SK-N-SH treated with all-trans-retinoic acid at 6 μM for 48 hours (cell line): ENCODE measurements around the gene PRDM15.

Experiments used
- ATAC-seq: fragments of 200-7000 bp; cut with Tn5 transposase; 3 replicates; pipeline ENCODE4 v1.9.1; 2020; ENCODE audit warnings: mild to moderate bottlenecking, moderate library complexity
- ARNTL ChIP-seq: fragments of 450-650 bp; formaldehyde crosslinking; IDR thresholded peaks from 2 replicates; pipeline ENCODE4 v1.5.0; 2020; ENCODE audit warnings: low read depth, mild to moderate bottlenecking, moderate library complexity, borderline replicate concordance
- BACH2 ChIP-seq: fragments of 250-450 bp; sonication (Bioruptor Pico); IDR thresholded peaks from 2 replicates; pipeline ENCODE4 v1.9.0; 2021; ENCODE audit warnings: mild to moderate bottlenecking, borderline replicate concordance
- CSDC2 ChIP-seq: fragments of 250-450 bp; sonication (Bioruptor Pico); IDR thresholded peaks from 2 replicates; pipeline ENCODE4 v1.5.0; 2020; ENCODE audit warnings: mild to moderate bottlenecking, moderate library complexity
- ESRRG ChIP-seq: fragments of 250-450 bp; sonication (Bioruptor Pico); IDR thresholded peaks from 2 replicates; pipeline ENCODE4 v1.6.1; 2021; ENCODE audit warnings: mild to moderate bottlenecking
- GLIS3 ChIP-seq: fragments of 250-450 bp; sonication (Bioruptor Pico); IDR thresholded peaks from 2 replicates; pipeline ENCODE4 v1.5.0; 2020; ENCODE audit warnings: mild to moderate bottlenecking, moderate library complexity
- ISL1 ChIP-seq: fragments of 250-450 bp; sonication (Bioruptor Pico); IDR thresholded peaks from 2 replicates; pipeline ENCODE4 v2.1.2; 2022; ENCODE audit warnings: mild to moderate bottlenecking, moderate library complexity
- OSR1 ChIP-seq: fragments of 250-450 bp; sonication (Bioruptor Pico); IDR thresholded peaks from 2 replicates; pipeline ENCODE4 v1.8.0; 2022; ENCODE audit warnings: moderate library complexity, mild to moderate bottlenecking, inconsistent platforms
- PATZ1 ChIP-seq: fragments of 250-450 bp; sonication (Bioruptor Pico); IDR thresholded peaks from 2 replicates; pipeline ENCODE4 v1.8.0; 2020; ENCODE audit warnings: mild to moderate bottlenecking, moderate library complexity, borderline replicate concordance
- POU6F1 ChIP-seq: fragments of 250-450 bp; sonication (Bioruptor Pico); IDR thresholded peaks from 2 replicates; pipeline ENCODE4 v1.8.0; 2021; ENCODE audit warnings: low read depth, mild to moderate bottlenecking, moderate library complexity, borderline replicate concordance
- RARB ChIP-seq: fragments of 250-450 bp; sonication (Bioruptor Pico); IDR thresholded peaks from 2 replicates; pipeline ENCODE4 v1.8.0; 2021; ENCODE audit warnings: mild to moderate bottlenecking, moderate library complexity
- SNAI2 ChIP-seq: fragments of 250-450 bp; sonication (Bioruptor Pico); IDR thresholded peaks from 2 replicates; pipeline ENCODE4 v1.5.0; 2020; ENCODE audit warnings: mild to moderate bottlenecking, moderate library complexity
- TCF4 ChIP-seq: fragments of 250-450 bp; sonication (Bioruptor Pico); IDR thresholded peaks from 2 replicates; pipeline ENCODE4 v1.8.0; 2021; ENCODE audit warnings: mild to moderate bottlenecking, moderate library complexity, borderline replicate concordance
- ZC3H10 ChIP-seq: fragments of 250-450 bp; sonication (Bioruptor Pico); IDR thresholded peaks from 2 replicates; pipeline ENCODE4 v1.5.1; 2021; ENCODE audit warnings: mild to moderate bottlenecking, moderate library complexity
- ZFP3 ChIP-seq: fragments of 250-450 bp; sonication (Bioruptor Pico); IDR thresholded peaks from 2 replicates; pipeline ENCODE4 v1.5.0; 2020; ENCODE audit warnings: mild to moderate bottlenecking, moderate library complexity
- ZFP30 ChIP-seq: fragments of 450-650 bp; formaldehyde crosslinking; IDR thresholded peaks from 2 replicates; pipeline ENCODE4 v1.5.0; 2022; ENCODE audit warnings: mild to moderate bottlenecking, moderate library complexity
- ZNF565 ChIP-seq: fragments of 450-650 bp; formaldehyde crosslinking; conservative IDR thresholded peaks from 2 replicates; pipeline ENCODE4 v1.5.0; 2020; ENCODE audit warnings: low read depth, mild to moderate bottlenecking, moderate library complexity
- ZNF70 ChIP-seq: fragments of 450-650 bp; formaldehyde crosslinking; IDR thresholded peaks from 2 replicates; pipeline ENCODE4 v1.5.0; 2020; ENCODE audit warnings: mild to moderate bottlenecking, moderate library complexity
- ZNF8 ChIP-seq: fragments of 450-650 bp; formaldehyde crosslinking; IDR thresholded peaks from 2 replicates; pipeline ENCODE4 v1.5.0; 2020; ENCODE audit warnings: mild to moderate bottlenecking, moderate library complexity
- TF ChIP-seq, protein P1 (sequence below): fragments of 250-450 bp; sonication (Bioruptor Pico); IDR thresholded peaks from 2 replicates; pipeline ENCODE4 v1.5.0; 2020; ENCODE audit warnings: mild to moderate bottlenecking, moderate library complexity
- TF ChIP-seq, protein P2 (sequence below): fragments of 250-450 bp; sonication (Bioruptor Pico); IDR thresholded peaks from 2 replicates; pipeline ENCODE4 v1.5.1; 2021; ENCODE audit warnings: mild to moderate bottlenecking, moderate library complexity
- TF ChIP-seq, protein P3 (sequence below): fragments of 250-450 bp; sonication (Bioruptor Pico); IDR thresholded peaks from 2 replicates; pipeline ENCODE4 v1.5.1; 2020; ENCODE audit warnings: low read depth, mild to moderate bottlenecking, moderate library complexity

The PRDM15 gene

GRCh38 chr21:41856572-41856971 lies 22.6 kb downstream of the PRDM15 start (continued):
- TF ChIP-seq ISL1 (CRISPR knock-in tag) (no peak), ESRRG (CRISPR knock-in tag) (no peak), OSR1 (CRISPR knock-in tag) (no peak), BACH2 (no peak), CSDC2 (no peak)
- TF ChIP-seq, protein P1, sequence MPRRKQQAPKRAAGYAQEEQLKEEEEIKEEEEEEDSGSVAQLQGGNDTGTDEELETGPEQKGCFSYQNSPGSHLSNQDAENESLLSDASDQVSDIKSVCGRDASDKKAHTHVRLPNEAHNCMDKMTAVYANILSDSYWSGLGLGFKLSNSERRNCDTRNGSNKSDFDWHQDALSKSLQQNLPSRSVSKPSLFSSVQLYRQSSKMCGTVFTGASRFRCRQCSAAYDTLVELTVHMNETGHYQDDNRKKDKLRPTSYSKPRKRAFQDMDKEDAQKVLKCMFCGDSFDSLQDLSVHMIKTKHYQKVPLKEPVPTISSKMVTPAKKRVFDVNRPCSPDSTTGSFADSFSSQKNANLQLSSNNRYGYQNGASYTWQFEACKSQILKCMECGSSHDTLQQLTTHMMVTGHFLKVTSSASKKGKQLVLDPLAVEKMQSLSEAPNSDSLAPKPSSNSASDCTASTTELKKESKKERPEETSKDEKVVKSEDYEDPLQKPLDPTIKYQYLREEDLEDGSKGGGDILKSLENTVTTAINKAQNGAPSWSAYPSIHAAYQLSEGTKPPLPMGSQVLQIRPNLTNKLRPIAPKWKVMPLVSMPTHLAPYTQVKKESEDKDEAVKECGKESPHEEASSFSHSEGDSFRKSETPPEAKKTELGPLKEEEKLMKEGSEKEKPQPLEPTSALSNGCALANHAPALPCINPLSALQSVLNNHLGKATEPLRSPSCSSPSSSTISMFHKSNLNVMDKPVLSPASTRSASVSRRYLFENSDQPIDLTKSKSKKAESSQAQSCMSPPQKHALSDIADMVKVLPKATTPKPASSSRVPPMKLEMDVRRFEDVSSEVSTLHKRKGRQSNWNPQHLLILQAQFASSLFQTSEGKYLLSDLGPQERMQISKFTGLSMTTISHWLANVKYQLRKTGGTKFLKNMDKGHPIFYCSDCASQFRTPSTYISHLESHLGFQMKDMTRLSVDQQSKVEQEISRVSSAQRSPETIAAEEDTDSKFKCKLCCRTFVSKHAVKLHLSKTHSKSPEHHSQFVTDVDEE (CRISPR knock-in tag) = no peak

- TF ChIP-seq RARB = no peak
- TF ChIP-seq ZNF8 (CRISPR knock-in tag) = no peak
- no peak for TF ChIP-seq ZFP3 (CRISPR knock-in tag)
- no peak for TF ChIP-seq OSR1 (CRISPR knock-in tag)
- TF ChIP-seq ZC3H10 = no peak
- TF ChIP-seq ZNF565 (CRISPR knock-in tag) = no peak
- no peak for TF ChIP-seq ZNF70 (CRISPR knock-in tag)
- no peak for TF ChIP-seq ISL1 (CRISPR knock-in tag)
- TF ChIP-seq, protein P2, sequence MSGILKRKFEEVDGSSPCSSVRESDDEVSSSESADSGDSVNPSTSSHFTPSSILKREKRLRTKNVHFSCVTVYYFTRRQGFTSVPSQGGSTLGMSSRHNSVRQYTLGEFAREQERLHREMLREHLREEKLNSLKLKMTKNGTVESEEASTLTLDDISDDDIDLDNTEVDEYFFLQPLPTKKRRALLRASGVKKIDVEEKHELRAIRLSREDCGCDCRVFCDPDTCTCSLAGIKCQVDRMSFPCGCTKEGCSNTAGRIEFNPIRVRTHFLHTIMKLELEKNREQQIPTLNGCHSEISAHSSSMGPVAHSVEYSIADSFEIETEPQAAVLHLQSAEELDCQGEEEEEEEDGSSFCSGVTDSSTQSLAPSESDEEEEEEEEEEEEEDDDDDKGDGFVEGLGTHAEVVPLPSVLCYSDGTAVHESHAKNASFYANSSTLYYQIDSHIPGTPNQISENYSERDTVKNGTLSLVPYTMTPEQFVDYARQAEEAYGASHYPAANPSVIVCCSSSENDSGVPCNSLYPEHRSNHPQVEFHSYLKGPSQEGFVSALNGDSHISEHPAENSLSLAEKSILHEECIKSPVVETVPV = no peak
- no peak for TF ChIP-seq TCF4
- TF ChIP-seq, protein P3, sequence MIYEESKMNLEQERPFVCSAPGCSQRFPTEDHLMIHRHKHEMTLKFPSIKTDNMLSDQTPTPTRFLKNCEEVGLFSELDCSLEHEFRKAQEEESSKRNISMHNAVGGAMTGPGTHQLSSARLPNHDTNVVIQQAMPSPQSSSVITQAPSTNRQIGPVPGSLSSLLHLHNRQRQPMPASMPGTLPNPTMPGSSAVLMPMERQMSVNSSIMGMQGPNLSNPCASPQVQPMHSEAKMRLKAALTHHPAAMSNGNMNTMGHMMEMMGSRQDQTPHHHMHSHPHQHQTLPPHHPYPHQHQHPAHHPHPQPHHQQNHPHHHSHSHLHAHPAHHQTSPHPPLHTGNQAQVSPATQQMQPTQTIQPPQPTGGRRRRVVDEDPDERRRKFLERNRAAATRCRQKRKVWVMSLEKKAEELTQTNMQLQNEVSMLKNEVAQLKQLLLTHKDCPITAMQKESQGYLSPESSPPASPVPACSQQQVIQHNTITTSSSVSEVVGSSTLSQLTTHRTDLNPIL (CRISPR knock-in tag) = no peak
- TF ChIP-seq ARNTL (CRISPR knock-in tag) = no peak
- no peak for TF ChIP-seq GLIS3 (CRISPR knock-in tag)
- no peak for TF ChIP-seq BACH2
- TF ChIP-seq CSDC2 = no peak
- TF ChIP-seq PATZ1 = no peak
- TF ChIP-seq ESRRG (CRISPR knock-in tag) = no peak
- TF ChIP-seq, protein P1 (CRISPR knock-in tag) = no peak
- no peak for ATAC-seq
Measured at GRCh38 chr21:41854426-41854995, 24.6 kb downstream of the PRDM15 start.

DNA sequence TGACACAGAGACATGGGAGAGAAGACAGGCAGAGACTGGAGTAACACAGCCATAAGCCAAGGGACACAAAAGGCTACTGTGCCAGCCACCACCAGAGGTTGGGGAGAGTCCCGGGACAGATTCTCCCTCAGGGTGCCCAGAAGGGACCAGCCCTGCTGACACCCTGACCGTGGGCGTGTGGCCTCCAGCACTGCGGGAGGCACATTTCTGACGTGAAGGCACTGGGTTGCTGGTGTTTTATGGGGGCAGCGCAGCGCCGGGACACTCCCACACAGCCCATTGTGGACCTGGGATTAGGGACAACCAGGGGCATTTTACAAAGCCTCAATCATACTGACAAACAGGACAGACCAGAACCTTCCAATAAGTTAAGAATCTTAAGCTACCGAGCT lies 26.2 kb downstream of the PRDM15 start:
- no peak for ATAC-seq
- TF ChIP-seq ZNF70 (CRISPR knock-in tag) (no peak), ARNTL (CRISPR knock-in tag) (no peak), POU6F1 (CRISPR knock-in tag) (no peak), BACH2 (no peak), ZC3H10 (no peak), ZNF8 (CRISPR knock-in tag) (no peak), SNAI2 (CRISPR knock-in tag) (no peak), TCF4 (no peak), ISL1 (CRISPR knock-in tag) (no peak), ZFP30 (no peak), RARB (no peak)
- TF ChIP-seq, protein P3 (CRISPR knock-in tag) = no peak
- TF ChIP-seq, protein P1 (CRISPR knock-in tag) = no peak
